ENCODE measurements around the gene SIX5.

GRCh38 chr19:45793178-45793564, 24.1 kb upstream of the SIX5 start:
- no peak for TF ChIP-seq HDAC6 (IDR thresholded peaks at IDR 0.05; ENCODE audit: low read depth, low read length)
- no peak for TF ChIP-seq THRA (IDR thresholded peaks at IDR 0.05)
- no peak for TF ChIP-seq SP1 (CRISPR knock-in tag; IDR thresholded peaks at IDR 0.05)
- no peak for TF ChIP-seq YBX1 (IDR thresholded peaks at IDR 0.05)
- no peak for TF ChIP-seq CTBP1 (IDR thresholded peaks at IDR 0.05; ENCODE audit: borderline replicate concordance)
- no peak for TF ChIP-seq MTA3 (IDR thresholded peaks at IDR 0.05; ENCODE audit: borderline replicate concordance)
- TF ChIP-seq EZH2 (IDR thresholded peaks at IDR 0.05; ENCODE audit: borderline replicate concordance, low read depth, low read length): no peak
